Glutamatergic neuron (in vitro differentiated cells): ENCODE measurements around the gene C1orf174. TPM values are rescaled to one million over a fixed set of nuclear protein-coding genes. Genes with fewer than 3 reads are reported as not detected.

Source experiments
- DNase-seq: peaks from one replicate; pipeline ENCODE4 v3.0.0; 2022
- H3K27ac Mint-ChIP-seq: one replicate; pipeline ENCODE4 v1.8.0; 2020; ENCODE audit warnings: mild to moderate bottlenecking, mixed read lengths, inconsistent platforms; ENCODE audit not compliant: unreplicated experiment
- H3K27me3 Mint-ChIP-seq: one replicate; pipeline ENCODE4 v1.8.0; 2020; ENCODE audit warnings: mild to moderate bottlenecking, moderate library complexity, mixed read lengths, inconsistent platforms; ENCODE audit not compliant: unreplicated experiment
- H3K36me3 Mint-ChIP-seq: one replicate; pipeline ENCODE4 v1.8.0; 2020; ENCODE audit warnings: mild to moderate bottlenecking, mixed read lengths, inconsistent platforms; ENCODE audit not compliant: unreplicated experiment
- H3K4me1 Mint-ChIP-seq: one replicate; pipeline ENCODE4 v1.8.0; 2020; ENCODE audit warnings: mild to moderate bottlenecking, low read depth, mixed read lengths, inconsistent platforms; ENCODE audit not compliant: unreplicated experiment
- H3K4me3 Mint-ChIP-seq: one replicate; pipeline ENCODE4 v1.8.0; 2020; ENCODE audit warnings: mild to moderate bottlenecking, mixed read lengths, inconsistent platforms; ENCODE audit not compliant: unreplicated experiment
- H3K9me3 Mint-ChIP-seq: one replicate; pipeline ENCODE4 v1.8.0; 2020; ENCODE audit warnings: mild to moderate bottlenecking, moderate library complexity, mixed read lengths, inconsistent platforms; ENCODE audit not compliant: unreplicated experiment
- CTCF ChIP-seq: fragments of 200-600 bp; sonication (generic); IDR thresholded peaks from one replicate; pipeline ENCODE4 v1.5.0; 2021; ENCODE audit not compliant: partially characterized antibody, unreplicated experiment
- total RNA-seq: library from RNA; stranded (reverse); fragmentation: NEBNext Ultra II Directional; extraction: Animal tissue kit (Norgen Biotek cat#: 25700); gene quantifications from one replicate; pipeline ENCODE4 v1.2.1, GENCODE V29; 2021; ENCODE audit not compliant: unreplicated experiment

C1orf174 gene
- total RNA-seq, 1 donor from 2014 or later: 16.9 TPM

GRCh38 chr1:3852711-3853485 lies 47.2 kb downstream of the C1orf174 start:
- no peaks in the 10 kb centered on the region for H3K36me3 Mint-ChIP-seq
- peaks cover 9% of the 10 kb centered on the region for H3K27me3 Mint-ChIP-seq
- H3K9me3 Mint-ChIP-seq: peaks cover 4% of the 10 kb centered on the region
- DNase-seq: no peak
- H3K4me3 Mint-ChIP-seq: peak overlapping the region; percentile 6
- H3K27ac Mint-ChIP-seq: no peak overlapping the region
- no peak for TF ChIP-seq CTCF
- H3K4me1 Mint-ChIP-seq: peaks cover 18% of the 10 kb centered on the region

DNA sequence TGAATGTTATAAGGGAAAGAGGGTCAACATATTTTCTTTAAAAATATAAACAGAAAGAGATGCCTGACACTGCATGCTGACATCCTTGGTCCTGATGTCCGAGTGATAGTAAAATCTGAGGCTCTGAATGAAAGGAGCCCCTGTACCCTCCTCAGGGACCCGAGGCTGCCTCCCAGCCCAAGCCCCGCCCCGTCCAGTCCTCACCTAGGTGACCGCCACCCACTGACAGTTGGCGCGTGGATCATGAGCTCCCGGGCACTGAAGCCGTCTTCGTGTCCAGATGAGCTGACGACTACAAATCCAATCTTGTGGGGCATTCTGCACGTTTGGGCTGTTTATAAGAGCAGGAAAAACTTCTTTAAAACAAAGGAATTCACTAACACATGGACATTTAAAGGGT lies 48.0 kb downstream of the C1orf174 start:
- Mint-ChIP-seq H3K36me3 (no peaks in the 10 kb centered on the region), H3K27me3 (peaks cover 7% of the 10 kb centered on the region), H3K4me1 (peaks cover 17% of the 10 kb centered on the region), H3K27ac (no peak overlapping the region), H3K9me3 (peaks cover 1% of the 10 kb centered on the region), H3K4me3 (no peak overlapping the region)
- DNase-seq: no peak
- TF ChIP-seq CTCF: no peak

- H3K27me3 Mint-ChIP-seq: peaks cover 5% of the 10 kb centered on the region
- H3K9me3 Mint-ChIP-seq: peaks cover 1% of the 10 kb centered on the region
These were observed 48.8 kb downstream of the C1orf174 start for GRCh38 chr1:3851292-3851691.

GRCh38 chr1:3850857-3851256 lies 49.2 kb downstream of the C1orf174 start:
- Mint-ChIP-seq H3K36me3 (peaks cover 4% of the 10 kb centered on the region), H3K9me3 (no peaks in the 10 kb centered on the region), H3K4me3 (no peak overlapping the region), H3K27me3 (peaks cover 4% of the 10 kb centered on the region), H3K27ac (no peak overlapping the region), H3K4me1 (peaks cover 15% of the 10 kb centered on the region)
- TF ChIP-seq CTCF: no peak
- no peak for DNase-seq

More at GRCh38 chr1:3851292-3851691, 48.8 kb downstream of the C1orf174 start:
- no peak for TF ChIP-seq CTCF
- DNase-seq: no peak
- Mint-ChIP-seq H3K4me3 (no peak overlapping the region), H3K4me1 (peaks cover 17% of the 10 kb centered on the region), H3K27ac (no peak overlapping the region), H3K36me3 (peaks cover 4% of the 10 kb centered on the region)

DNA sequence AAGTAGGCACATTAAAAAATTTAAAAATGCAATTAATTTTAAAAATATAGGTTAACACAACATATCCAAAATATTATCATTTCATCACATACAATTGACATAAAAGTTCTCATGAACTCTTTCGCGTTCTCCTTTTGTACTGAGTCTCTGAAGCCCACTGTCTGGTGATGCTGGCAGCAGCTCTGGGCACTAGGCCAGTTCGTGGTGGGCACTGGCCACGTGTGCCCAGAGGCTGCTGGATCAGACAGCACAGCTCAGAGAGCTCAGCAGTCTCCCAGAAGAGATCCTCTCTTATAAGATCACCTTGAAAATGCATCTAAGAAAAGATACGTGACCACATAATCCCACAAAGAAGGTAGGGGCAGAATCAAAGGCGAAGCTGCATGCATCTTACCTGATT lies 53.0 kb downstream of the C1orf174 start:
- no peak overlapping the region for H3K27ac Mint-ChIP-seq
- H3K36me3 Mint-ChIP-seq: peaks cover 4% of the 10 kb centered on the region
- no peaks in the 10 kb centered on the region for H3K9me3 Mint-ChIP-seq
- no peak for DNase-seq
- peaks cover 2% of the 10 kb centered on the region for H3K4me1 Mint-ChIP-seq
- peaks cover 3% of the 10 kb centered on the region for H3K27me3 Mint-ChIP-seq
- TF ChIP-seq CTCF: no peak
- H3K4me3 Mint-ChIP-seq: no peak overlapping the region
